Liver (tissue), 9 donors: ENCODE measurements around the gene COL23A1. TPM values are rescaled to one million over a fixed set of nuclear protein-coding genes. Genes with fewer than 3 reads are reported as not detected.

ENCODE experiments used
- DNase-seq: peaks from one replicate; pipeline ENCODE4 v3.0.0-alpha.2; 2017; ENCODE audit warnings: low spot score
- H3K27ac ChIP-seq, 2 donors: one replicate each; pipeline ENCODE4 v1.7.0; 2013; ENCODE audit warnings: inconsistent platforms in 2 of 2, low read length in 2 of 2, control low read depth in 1 of 2, low read depth in 1 of 2, mild to moderate bottlenecking in 1 of 2
- H3K27me3 ChIP-seq, 4 donors: one replicate each; pipeline versions ENCODE4 v1.6.1 to v1.7.0; 2013; ENCODE audit warnings: low read length in 3 of 4, inconsistent platforms in 1 of 4, mild to moderate bottlenecking in 1 of 4, moderate library complexity in 1 of 4; ENCODE audit not compliant: control insufficient read depth in 4 of 4, insufficient read depth in 4 of 4
- H3K36me3 ChIP-seq, 4 donors: one replicate each; pipeline versions ENCODE4 v1.6.1 to v1.7.0; 2013; ENCODE audit warnings: low read length in 3 of 4, mild to moderate bottlenecking in 3 of 4, low read depth in 1 of 4, moderate library complexity in 1 of 4; ENCODE audit not compliant: control insufficient read depth in 4 of 4, insufficient read depth in 3 of 4
- H3K4me1 ChIP-seq, 4 donors: one replicate each; pipeline versions ENCODE4 v1.6.1 to v1.7.0; 2013; ENCODE audit warnings: low read length in 3 of 4, mild to moderate bottlenecking in 3 of 4, moderate library complexity in 1 of 4; ENCODE audit not compliant: control insufficient read depth in 4 of 4, insufficient read depth in 4 of 4
- H3K4me3 ChIP-seq, 3 donors: one replicate each; pipeline versions ENCODE4 v1.6.1 to v1.7.0; 2013; ENCODE audit warnings: low read length in 3 of 3, control low read depth in 1 of 3, low read depth in 1 of 3, mild to moderate bottlenecking in 1 of 3
- H3K9ac ChIP-seq, 2 donors: one replicate each; pipeline ENCODE4 v1.7.0; 2013; ENCODE audit warnings: low read length in 2 of 2, mild to moderate bottlenecking in 2 of 2, moderate library complexity in 2 of 2, control low read depth in 1 of 2, low read depth in 1 of 2
- H3K9me3 ChIP-seq, 4 donors: one replicate each; pipeline versions ENCODE4 v1.6.1 to v1.7.0; 2013; ENCODE audit warnings: low read length in 3 of 4; ENCODE audit not compliant: control insufficient read depth in 4 of 4
- ATF3 ChIP-seq: IDR thresholded peaks from 2 replicates; pipeline ENCODE4 v1.6.1; 2016; ENCODE audit warnings: antibody characterized with exemption
- CTCF ChIP-seq: fragments of 150-350 bp; IDR thresholded peaks from 2 replicates; pipeline ENCODE4 v1.5.1; 2017; ENCODE audit warnings: improper control_type of control experiment, low read depth, low read length; ENCODE audit not compliant: missing input control
- EGR1 ChIP-seq, 2 donors: IDR thresholded peaks; 2 replicates each; pipeline ENCODE4 v1.6.1; 2016 to 2018; ENCODE audit warnings: antibody characterized with exemption in 2 of 2, low read depth in 2 of 2
- FOXA2 ChIP-seq: IDR thresholded peaks from 2 replicates; pipeline ENCODE4 v1.6.1; 2016; ENCODE audit warnings: antibody characterized with exemption
- GABPA ChIP-seq, 2 donors: IDR thresholded peaks in 1 of 2; conservative IDR thresholded peaks in 1 of 2; 2 replicates each; pipeline ENCODE4 v1.6.1; 2016; ENCODE audit warnings: antibody characterized with exemption in 2 of 2, mild to moderate bottlenecking in 1 of 2, moderate library complexity in 1 of 2
- HNF4A ChIP-seq, 2 donors: conservative IDR thresholded peaks; 2 replicates each; pipeline ENCODE4 v1.6.1; 2016; ENCODE audit warnings: antibody characterized with exemption in 2 of 2, mild to moderate bottlenecking in 2 of 2
- HNF4G ChIP-seq: IDR thresholded peaks from 2 replicates; pipeline ENCODE4 v1.6.1; 2016; ENCODE audit warnings: antibody characterized with exemption
- JUND ChIP-seq, 2 donors: IDR thresholded peaks; 2 replicates each; pipeline ENCODE4 v1.6.1; 2016; ENCODE audit warnings: antibody characterized with exemption in 2 of 2
- MAX ChIP-seq: IDR thresholded peaks from 2 replicates; pipeline ENCODE4 v1.6.1; 2016; ENCODE audit warnings: antibody characterized with exemption
- NR2F2 ChIP-seq: IDR thresholded peaks from 2 replicates; pipeline ENCODE4 v1.6.1; 2016; ENCODE audit warnings: antibody characterized with exemption
- RAD21 ChIP-seq, 2 donors: IDR thresholded peaks; 2 replicates each; pipeline ENCODE4 v1.6.1; 2016; ENCODE audit warnings: antibody characterized with exemption in 2 of 2, mild to moderate bottlenecking in 2 of 2
- REST ChIP-seq: IDR thresholded peaks from 2 replicates; pipeline ENCODE4 v1.6.1; 2016; ENCODE audit warnings: antibody characterized with exemption, mild to moderate bottlenecking
- RXRA ChIP-seq, 2 donors: IDR thresholded peaks; 2 replicates each; pipeline ENCODE4 v1.6.1; 2017 to 2018; ENCODE audit warnings: antibody characterized with exemption in 2 of 2, mild to moderate bottlenecking in 1 of 2
- SP1 ChIP-seq: IDR thresholded peaks from 2 replicates; pipeline ENCODE4 v1.6.1; 2018; ENCODE audit warnings: antibody characterized with exemption, mild to moderate bottlenecking
- TAF1 ChIP-seq: conservative IDR thresholded peaks from 2 replicates; pipeline ENCODE4 v1.6.1; 2016; ENCODE audit warnings: antibody characterized with exemption, mild to moderate bottlenecking
- YY1 ChIP-seq: IDR thresholded peaks from 2 replicates; pipeline ENCODE4 v1.6.1; 2016; ENCODE audit warnings: antibody characterized with exemption, mild to moderate bottlenecking
- ZBTB33 ChIP-seq: IDR thresholded peaks from 2 replicates; pipeline ENCODE4 v1.6.1; 2016; ENCODE audit warnings: antibody characterized with exemption
- WGBS: extraction: QIAGEN DNeasy Blood & Tissue Kit; methylation state at CpG from one replicate; pipeline ENCODE4 v1.1.7; 2013; 5-methylcytosine and 5-hydroxymethylcytosine counted together
- polyA plus RNA-seq, 2 donors: library from polyadenylated mRNA; stranded (reverse) in 1 of 2; unstranded in 1 of 2; fragments of 200-250 nt in 1 of 2; fragments of >200 nt in 1 of 2; fragmentation: Nextera tagmentation in 1 of 2; extraction: Ambion mirVana in 1 of 2; gene quantifications; one replicate each; pipeline versions ENCODE4 v1.2.1 to v1.2.3, GENCODE V29; 2013 to 2015
- total RNA-seq, 2 donors: library from RNA; depleted of rRNA; stranded (reverse); fragments of >200 nt; gene quantifications; one replicate each; pipeline ENCODE4 v1.2.3, GENCODE V29; 2014
- donor health status: healthy.
- donor health status: healthy.
- donor health status: healthy.
- donor health status: healthy.
- donor health status: healthy.

COL23A1 gene
- total and polyA plus RNA-seq, 4 donors = 0.08 to 1.4 (median 0.27) TPM

- H3K9me3 ChIP-seq = no peaks in the 10 kb centered on the region
- no peak overlapping the region for H3K9ac ChIP-seq
- H3K36me3 ChIP-seq = no peaks in the 10 kb centered on the region
- no peak for TF ChIP-seq HNF4G
- no peak for TF ChIP-seq RXRA (IDR thresholded peaks at IDR 0.05)
- TF ChIP-seq SP1 = no peak
- no peak for TF ChIP-seq CTCF
- TF ChIP-seq ZBTB33 = no peak
- TF ChIP-seq NR2F2 = no peak
- TF ChIP-seq HNF4A (conservative IDR thresholded peaks at IDR 0.05) = no peak
- no peak for TF ChIP-seq FOXA2
- TF ChIP-seq GABPA (IDR thresholded peaks at IDR 0.05 in 1 of 2, conservative IDR thresholded peaks at IDR 0.05 in 1 of 2) = no peak
- TF ChIP-seq REST = no peak
- peaks cover 0 to 3% (median 0%) of the 10 kb centered on the region in 4 donors for H3K4me1 ChIP-seq
- H3K27me3 ChIP-seq = no peaks in the 10 kb centered on the region
- WGBS = 92% methylated on average over 8 of the region's 8 CpGs
- H3K4me3 ChIP-seq = no peak overlapping the region
- H3K27ac ChIP-seq = no peak overlapping the region
- DNase-seq = no peak
These were observed 207.4 kb downstream of the COL23A1 start for GRCh38 chr5:178382754-178383164.

GRCh38 chr5:178381921-178382695 is 208.1 kb downstream of the COL23A1 start:
- TF ChIP-seq RAD21 (IDR thresholded peaks at IDR 0.05) (no peak), HNF4G (no peak), YY1 (no peak), JUND (IDR thresholded peaks at IDR 0.05) (no peak), MAX (no peak), TAF1 (no peak), REST (no peak), EGR1 (IDR thresholded peaks at IDR 0.05; ENCODE audit: low read depth in 2 of 2) (no peak), ATF3 (no peak), HNF4A (conservative IDR thresholded peaks at IDR 0.05) (no peak), SP1 (no peak), NR2F2 (no peak), CTCF (no peak), FOXA2 (no peak)
- Histone ChIP-seq H3K4me3 (no peak overlapping the region), H3K27me3 (no peaks in the 10 kb centered on the region), H3K27ac (no peak overlapping the region), H3K4me1 (no peaks in the 10 kb centered on the region), H3K9me3 (no peaks in the 10 kb centered on the region), H3K36me3 (no peaks in the 10 kb centered on the region), H3K9ac (no peak overlapping the region)
- no peak for DNase-seq
- WGBS = 94% methylated on average over 17 of the region's 17 CpGs
